K562 (cell line): ENCODE data around the gene C10orf90.

ENCODE experiments used
- FOXM1 ChIP-seq, 2 experiments: fragments of 450-650 bp in 1 of 2; sonication (generic) in 1 of 2; formaldehyde crosslinking in 1 of 2; IDR thresholded peaks; 2 replicates each; pipeline versions ENCODE4 v1.6.1 to v1.9.0; 2017 to 2022; ENCODE audit warnings: low read depth in 2 of 2, mild to moderate bottlenecking in 2 of 2, missing genetic modification reagents in 1 of 2, moderate library complexity in 1 of 2
- MYNN ChIP-seq, 2 experiments: sonication (generic); formaldehyde crosslinking in 1 of 2; IDR thresholded peaks; 2 replicates each; pipeline versions ENCODE4 v1.5.0 to v1.6.1; 2016 to 2020; ENCODE audit warnings: antibody characterized with exemption in 1 of 2, missing genetic modification reagents in 1 of 2
- U2AF1 ChIP-seq: fragments of 200-400 bp; formaldehyde crosslinking; optimal IDR thresholded peaks from 2 replicates; pipeline ENCODE3; 2017; ENCODE audit warnings: mild to moderate bottlenecking, low read depth, low read length, moderate library complexity
- YBX1 ChIP-seq: fragments of 450-650 bp; IDR thresholded peaks from 2 replicates; pipeline ENCODE4 v1.7.1; 2016; ENCODE audit warnings: mild to moderate bottlenecking
- ZNF347 ChIP-seq: fragments of 450-650 bp; formaldehyde crosslinking; IDR thresholded peaks from 2 replicates; pipeline ENCODE4 v1.4.0; 2020; ENCODE audit warnings: low read depth, mild to moderate bottlenecking, moderate library complexity
- TF ChIP-seq, protein P1 (sequence below): fragments of 450-650 bp; formaldehyde crosslinking; IDR thresholded peaks from 2 replicates; pipeline ENCODE4 v1.4.0; 2020; ENCODE audit warnings: mild to moderate bottlenecking, moderate library complexity
- TF ChIP-seq, protein P2 (sequence below): sonication (generic); formaldehyde crosslinking; IDR thresholded peaks from 2 replicates; pipeline ENCODE4 v1.9.0; 2022; ENCODE audit warnings: mild to moderate bottlenecking, missing genetic modification reagents
- TF ChIP-seq, protein P3 (sequence below): sonication (generic); formaldehyde crosslinking; IDR thresholded peaks from 2 replicates; pipeline ENCODE4 v1.5.0; 2020; ENCODE audit warnings: missing genetic modification reagents
- TF ChIP-seq, protein P4 (sequence below): sonication (generic); formaldehyde crosslinking; IDR thresholded peaks from 2 replicates; pipeline ENCODE4 v1.8.1; 2023; ENCODE audit warnings: mild to moderate bottlenecking, missing genetic modification reagents
- TF ChIP-seq, protein P5 (sequence below), 3 experiments: IDR thresholded peaks in 2 of 3; conservative IDR thresholded peaks in 1 of 3; 2 replicates each; pipeline ENCODE4 v1.5.1; 2011 to 2012; ENCODE audit warnings: low read length in 3 of 3, mild to moderate bottlenecking in 3 of 3, control low read depth in 2 of 3, improper control_type of control experiment in 1 of 3, inconsistent platforms in 1 of 3, low read depth in 1 of 3, mixed read lengths in 1 of 3, moderate library complexity in 1 of 3; ENCODE audit not compliant: insufficient read depth in 2 of 3

DNA sequence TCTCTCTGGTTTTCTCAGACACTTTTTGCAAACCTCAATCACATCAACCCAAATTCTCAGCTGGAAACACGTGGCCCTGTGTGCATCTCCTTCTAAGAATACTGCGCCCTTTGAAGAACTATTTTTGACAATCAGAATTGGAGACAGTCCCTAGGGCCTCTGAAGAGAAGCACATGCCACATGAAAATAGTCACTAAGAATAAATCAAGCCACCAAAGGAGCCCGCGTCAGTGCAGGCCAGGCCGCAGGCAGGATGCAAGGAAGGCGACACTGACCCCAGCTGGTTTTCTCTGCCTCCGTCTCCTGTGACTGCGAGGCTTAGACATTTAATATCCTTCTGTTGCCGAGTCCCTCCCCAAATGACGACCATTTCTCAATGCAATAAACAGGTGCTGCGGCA is 194.2 kb downstream of the C10orf90 start:
- no peak for TF ChIP-seq YBX1
- TF ChIP-seq, protein P1, sequence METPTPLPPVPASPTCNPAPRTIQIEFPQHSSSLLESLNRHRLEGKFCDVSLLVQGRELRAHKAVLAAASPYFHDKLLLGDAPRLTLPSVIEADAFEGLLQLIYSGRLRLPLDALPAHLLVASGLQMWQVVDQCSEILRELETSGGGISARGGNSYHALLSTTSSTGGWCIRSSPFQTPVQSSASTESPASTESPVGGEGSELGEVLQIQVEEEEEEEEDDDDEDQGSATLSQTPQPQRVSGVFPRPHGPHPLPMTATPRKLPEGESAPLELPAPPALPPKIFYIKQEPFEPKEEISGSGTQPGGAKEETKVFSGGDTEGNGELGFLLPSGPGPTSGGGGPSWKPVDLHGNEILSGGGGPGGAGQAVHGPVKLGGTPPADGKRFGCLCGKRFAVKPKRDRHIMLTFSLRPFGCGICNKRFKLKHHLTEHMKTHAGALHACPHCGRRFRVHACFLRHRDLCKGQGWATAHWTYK (CRISPR knock-in tag), result no peak
- TF ChIP-seq, protein P2, sequence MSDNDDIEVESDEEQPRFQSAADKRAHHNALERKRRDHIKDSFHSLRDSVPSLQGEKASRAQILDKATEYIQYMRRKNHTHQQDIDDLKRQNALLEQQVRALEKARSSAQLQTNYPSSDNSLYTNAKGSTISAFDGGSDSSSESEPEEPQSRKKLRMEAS (CRISPR knock-in tag), result no peak
- TF ChIP-seq, protein P3, sequence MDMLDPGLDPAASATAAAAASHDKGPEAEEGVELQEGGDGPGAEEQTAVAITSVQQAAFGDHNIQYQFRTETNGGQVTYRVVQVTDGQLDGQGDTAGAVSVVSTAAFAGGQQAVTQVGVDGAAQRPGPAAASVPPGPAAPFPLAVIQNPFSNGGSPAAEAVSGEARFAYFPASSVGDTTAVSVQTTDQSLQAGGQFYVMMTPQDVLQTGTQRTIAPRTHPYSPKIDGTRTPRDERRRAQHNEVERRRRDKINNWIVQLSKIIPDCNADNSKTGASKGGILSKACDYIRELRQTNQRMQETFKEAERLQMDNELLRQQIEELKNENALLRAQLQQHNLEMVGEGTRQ (CRISPR knock-in tag), result no peak
- TF ChIP-seq, protein P4, sequence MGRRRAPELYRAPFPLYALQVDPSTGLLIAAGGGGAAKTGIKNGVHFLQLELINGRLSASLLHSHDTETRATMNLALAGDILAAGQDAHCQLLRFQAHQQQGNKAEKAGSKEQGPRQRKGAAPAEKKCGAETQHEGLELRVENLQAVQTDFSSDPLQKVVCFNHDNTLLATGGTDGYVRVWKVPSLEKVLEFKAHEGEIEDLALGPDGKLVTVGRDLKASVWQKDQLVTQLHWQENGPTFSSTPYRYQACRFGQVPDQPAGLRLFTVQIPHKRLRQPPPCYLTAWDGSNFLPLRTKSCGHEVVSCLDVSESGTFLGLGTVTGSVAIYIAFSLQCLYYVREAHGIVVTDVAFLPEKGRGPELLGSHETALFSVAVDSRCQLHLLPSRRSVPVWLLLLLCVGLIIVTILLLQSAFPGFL (CRISPR knock-in tag), result no peak
- no peak for TF ChIP-seq FOXM1 (IDR thresholded peaks at IDR 0.05; ENCODE audit: low read depth)
- TF ChIP-seq FOXM1 (CRISPR knock-in tag; IDR thresholded peaks at IDR 0.05; ENCODE audit: low read depth), result no peak
- no peak for TF ChIP-seq U2AF1
- TF ChIP-seq, protein P5, sequence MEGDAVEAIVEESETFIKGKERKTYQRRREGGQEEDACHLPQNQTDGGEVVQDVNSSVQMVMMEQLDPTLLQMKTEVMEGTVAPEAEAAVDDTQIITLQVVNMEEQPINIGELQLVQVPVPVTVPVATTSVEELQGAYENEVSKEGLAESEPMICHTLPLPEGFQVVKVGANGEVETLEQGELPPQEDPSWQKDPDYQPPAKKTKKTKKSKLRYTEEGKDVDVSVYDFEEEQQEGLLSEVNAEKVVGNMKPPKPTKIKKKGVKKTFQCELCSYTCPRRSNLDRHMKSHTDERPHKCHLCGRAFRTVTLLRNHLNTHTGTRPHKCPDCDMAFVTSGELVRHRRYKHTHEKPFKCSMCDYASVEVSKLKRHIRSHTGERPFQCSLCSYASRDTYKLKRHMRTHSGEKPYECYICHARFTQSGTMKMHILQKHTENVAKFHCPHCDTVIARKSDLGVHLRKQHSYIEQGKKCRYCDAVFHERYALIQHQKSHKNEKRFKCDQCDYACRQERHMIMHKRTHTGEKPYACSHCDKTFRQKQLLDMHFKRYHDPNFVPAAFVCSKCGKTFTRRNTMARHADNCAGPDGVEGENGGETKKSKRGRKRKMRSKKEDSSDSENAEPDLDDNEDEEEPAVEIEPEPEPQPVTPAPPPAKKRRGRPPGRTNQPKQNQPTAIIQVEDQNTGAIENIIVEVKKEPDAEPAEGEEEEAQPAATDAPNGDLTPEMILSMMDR (IDR thresholded peaks at IDR 0.05 in 2 of 3, conservative IDR thresholded peaks at IDR 0.05 in 1 of 3; ENCODE audit: insufficient read depth in 2 of 3, low read depth in 1 of 3, low read length in 3 of 3), result no peak
- TF ChIP-seq ZNF347, result no peak
- no peak for TF ChIP-seq MYNN (IDR thresholded peaks at IDR 0.05)
- no peak for TF ChIP-seq MYNN (CRISPR knock-in tag; IDR thresholded peaks at IDR 0.05)
